AG09319 (cell line): ENCODE data around the gene HTT.

ENCODE experiments used
- DNase-seq: peaks from one replicate; pipeline ENCODE4 v3.0.0-alpha.2; 2010; ENCODE audit warnings: low read depth; ENCODE audit errors: extremely low read depth
- CTCF ChIP-seq: IDR thresholded peaks from 2 replicates; pipeline ENCODE4 v1.5.1; 2011; ENCODE audit warnings: low read depth, mild to moderate bottlenecking, inconsistent platforms, low read length, moderate library complexity

The HTT gene

GRCh38 chr4:3227878-3228675 lies 153.6 kb downstream of the HTT start:
- no peak for DNase-seq
- TF ChIP-seq CTCF, result no peak

GRCh38 chr4:3228881-3229280 lies 154.4 kb downstream of the HTT start:
- no peak for TF ChIP-seq CTCF
- DNase-seq, result no peak

GRCh38 chr4:3229328-3229727 lies 154.8 kb downstream of the HTT start:
- no peak for TF ChIP-seq CTCF

GRCh38 chr4:3229964-3230363 lies 155.5 kb downstream of the HTT start:
- DNase-seq, result no peak
- no peak for TF ChIP-seq CTCF

More at GRCh38 chr4:3229328-3229727, 154.8 kb downstream of the HTT start:
- DNase-seq, result no peak

- DNase-seq, result no peak
- TF ChIP-seq CTCF, result no peak
Measured at GRCh38 chr4:3231471-3231870, 157.0 kb downstream of the HTT start.

- TF ChIP-seq CTCF, result no peak
- DNase-seq, result no peak
Measured at GRCh38 chr4:3232001-3232400, 157.5 kb downstream of the HTT start.

- DNase-seq, result no peak
- no peak for TF ChIP-seq CTCF
Measured at GRCh38 chr4:3232871-3233271, 158.4 kb downstream of the HTT start.
